NCI-H1092 (cell line): ENCODE results near the gene DCP1B.

Experiments used
- DNase-seq: peaks from one replicate; lab custom pipeline; 2025; lab: John Stamatoyannopoulos, UW

Gene DCP1B

GRCh38 chr12:1896964-1897363, 107.3 kb downstream of the DCP1B start:
- DNase-seq: no peak
